GM12801 (cell line): ENCODE measurements around the gene TAP2.

Experiments
- CTCF ChIP-seq: IDR thresholded peaks from one replicate; pipeline ENCODE4 v1.5.1; 2011; ENCODE audit warnings: control low read depth; ENCODE audit not compliant: insufficient read length; ENCODE audit errors: extremely low read depth

TAP2 gene

GRCh38 chr6:32843979-32844838, 5.7 kb upstream of the TAP2 start, which contains the start of gene PSMB8:
Gene PSMB8, minus strand, starts transcription at chr6:32844047. Its CDS starts 51 bp downstream, at chr6:32843996.
- TF ChIP-seq CTCF: no peak

GRCh38 chr6:32843331-32843978, 4.9 kb upstream of the TAP2 start:
- no peak for TF ChIP-seq CTCF

GRCh38 chr6:32842690-32843089, 4.2 kb upstream of the TAP2 start:
- no peak for TF ChIP-seq CTCF

- TF ChIP-seq CTCF: no peak
Observed at GRCh38 chr6:32842021-32842650, 3.6 kb upstream of the TAP2 start.

DNA sequence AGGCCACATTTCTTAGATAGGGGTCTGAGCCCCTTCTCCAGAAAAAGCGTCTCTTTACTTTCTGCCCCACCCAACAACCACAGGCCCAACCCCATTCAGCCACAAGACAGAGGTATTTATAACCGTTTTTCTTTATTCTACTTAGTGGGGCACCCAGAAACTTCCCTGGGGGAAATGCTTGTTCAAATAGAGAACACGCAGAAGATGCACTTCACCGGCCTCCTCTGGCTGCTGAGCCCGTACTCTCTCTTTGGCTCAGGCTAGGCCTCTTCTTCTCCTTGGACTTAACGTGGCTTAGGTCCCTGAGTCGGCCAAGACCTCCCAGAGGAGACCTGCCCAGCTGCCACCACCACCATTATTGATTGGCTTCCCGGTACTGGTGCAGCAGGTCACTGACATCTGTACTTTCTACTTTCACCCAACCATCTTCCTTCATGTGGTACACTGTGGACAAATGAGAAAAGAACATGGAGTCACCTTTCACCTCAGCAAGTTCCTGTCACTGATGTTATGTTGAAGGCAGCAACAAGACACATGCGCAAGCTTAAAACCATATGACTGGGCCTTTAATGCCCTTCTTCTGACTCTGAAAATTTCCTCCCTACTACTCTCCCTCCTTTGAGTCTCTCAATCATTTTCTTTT, 2.2 kb upstream of the TAP2 start:
- TF ChIP-seq CTCF: no peak

DNA sequence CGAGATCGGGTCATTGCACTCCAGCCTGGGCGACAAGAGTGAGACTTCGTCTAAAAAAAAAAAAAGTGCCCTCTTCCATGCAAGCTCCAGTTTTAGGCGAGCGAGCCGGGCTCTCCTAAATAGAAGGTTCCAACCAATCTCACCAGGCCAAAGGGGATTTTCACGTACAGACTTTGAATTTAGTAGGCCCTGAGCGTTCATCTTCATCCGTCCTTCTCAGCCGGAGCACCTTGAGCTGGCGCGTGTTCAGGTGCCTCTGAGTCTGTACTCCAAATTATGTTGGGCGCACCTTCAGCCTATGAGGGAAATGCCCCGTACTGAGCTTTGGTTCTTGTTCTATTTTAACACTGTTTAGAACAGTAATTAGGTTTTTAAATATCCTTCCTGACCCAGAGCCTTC, 817 bp upstream of the TAP2 start:
- no peak for TF ChIP-seq CTCF

- no peak for TF ChIP-seq CTCF
Observed at GRCh38 chr6:32837651-32838113, 857 bp downstream of the TAP2 start.
